Measurements from ENCODE around the gene RELT.

RELT gene

DNA sequence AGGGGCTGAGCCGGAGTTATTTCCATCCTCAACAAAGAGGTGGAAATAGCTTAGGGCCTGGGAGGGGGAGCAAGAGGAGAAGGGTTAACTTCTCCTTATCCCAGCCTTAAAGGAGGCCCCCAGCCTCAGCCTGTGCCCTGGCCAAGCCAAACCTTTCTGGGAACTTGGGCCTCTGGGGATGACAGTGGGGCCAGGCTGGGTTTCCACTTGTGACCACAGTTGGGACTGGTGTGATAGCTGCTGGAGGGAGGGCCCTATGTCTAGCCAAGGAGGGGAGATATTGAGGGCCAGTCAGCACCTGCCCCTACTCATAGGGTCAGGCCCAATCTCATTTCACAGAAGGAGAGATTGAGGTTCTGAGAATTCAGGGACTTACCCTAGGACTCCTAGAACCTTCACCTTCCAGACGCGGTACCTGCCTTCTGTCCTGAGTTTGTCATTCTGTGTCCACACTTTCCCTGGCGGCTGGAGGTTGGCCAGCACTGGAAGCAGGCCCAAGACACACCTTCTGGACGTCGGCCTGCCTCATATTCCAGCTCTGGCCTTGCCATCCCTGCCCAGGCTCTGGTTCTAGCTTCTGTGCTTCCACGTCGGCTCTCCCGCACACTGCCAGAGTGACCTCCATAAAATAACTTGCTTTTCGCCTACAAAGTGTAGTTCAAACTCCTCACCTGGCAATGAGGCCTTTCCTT, 3.1 kb downstream of the RELT start:
- DNase-seq: no peak

- no peak for DNase-seq
Observed at GRCh38 chr11:73380331-73380730, 4.1 kb downstream of the RELT start.

GRCh38 chr11:73380897-73381410, 4.8 kb downstream of the RELT start:
- no peak for DNase-seq

- no peak for DNase-seq
Observed at GRCh38 chr11:73381589-73381988, 5.4 kb downstream of the RELT start.

DNA sequence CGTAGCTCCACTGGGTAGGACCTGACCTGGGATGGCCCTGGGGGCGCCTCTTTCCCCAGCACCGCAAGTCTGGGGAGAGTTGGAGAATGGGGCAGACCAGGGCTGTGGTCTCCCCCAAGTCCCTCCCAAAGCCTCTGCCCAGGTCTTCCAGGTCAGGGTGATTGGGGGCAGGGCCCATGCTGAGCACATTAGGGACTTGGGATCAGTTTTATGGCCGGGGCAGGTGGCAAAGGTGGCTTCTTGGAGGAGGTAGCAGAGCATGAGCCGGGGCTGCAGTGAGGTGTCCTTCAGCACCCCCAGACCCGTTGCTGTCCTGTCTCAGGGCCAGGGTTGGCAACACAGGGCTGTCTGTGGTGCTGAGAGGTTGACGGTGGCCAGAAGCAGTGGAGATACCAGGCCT, 6.0 kb downstream of the RELT start:
- DNase-seq: no peak

GRCh38 chr11:73382747-73383146, 6.5 kb downstream of the RELT start:
- DNase-seq: no peak

GRCh38 chr11:73383249-73384124, 7.3 kb downstream of the RELT start:
- no peak for DNase-seq

GRCh38 chr11:73384125-73384441, 7.9 kb downstream of the RELT start:
- no peak for DNase-seq

DNA sequence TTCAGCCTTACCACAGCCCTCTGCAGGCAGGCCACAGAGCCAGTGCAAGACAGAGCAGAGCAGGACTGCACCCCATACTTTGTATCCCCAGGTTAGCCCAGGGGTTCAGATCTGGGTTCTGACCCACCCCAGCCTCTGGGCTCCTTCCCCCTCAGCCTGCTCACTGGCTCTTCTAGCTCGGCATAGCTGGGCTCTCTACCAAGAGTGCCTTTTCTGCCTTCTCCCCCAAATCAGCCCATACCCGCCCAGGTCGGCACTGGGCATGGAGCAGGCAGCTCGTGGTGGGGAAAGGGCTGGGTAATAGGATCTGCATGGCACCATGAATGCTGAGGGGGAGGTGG, 8.3 kb downstream of the RELT start:
- DNase-seq: no peak

DNA sequence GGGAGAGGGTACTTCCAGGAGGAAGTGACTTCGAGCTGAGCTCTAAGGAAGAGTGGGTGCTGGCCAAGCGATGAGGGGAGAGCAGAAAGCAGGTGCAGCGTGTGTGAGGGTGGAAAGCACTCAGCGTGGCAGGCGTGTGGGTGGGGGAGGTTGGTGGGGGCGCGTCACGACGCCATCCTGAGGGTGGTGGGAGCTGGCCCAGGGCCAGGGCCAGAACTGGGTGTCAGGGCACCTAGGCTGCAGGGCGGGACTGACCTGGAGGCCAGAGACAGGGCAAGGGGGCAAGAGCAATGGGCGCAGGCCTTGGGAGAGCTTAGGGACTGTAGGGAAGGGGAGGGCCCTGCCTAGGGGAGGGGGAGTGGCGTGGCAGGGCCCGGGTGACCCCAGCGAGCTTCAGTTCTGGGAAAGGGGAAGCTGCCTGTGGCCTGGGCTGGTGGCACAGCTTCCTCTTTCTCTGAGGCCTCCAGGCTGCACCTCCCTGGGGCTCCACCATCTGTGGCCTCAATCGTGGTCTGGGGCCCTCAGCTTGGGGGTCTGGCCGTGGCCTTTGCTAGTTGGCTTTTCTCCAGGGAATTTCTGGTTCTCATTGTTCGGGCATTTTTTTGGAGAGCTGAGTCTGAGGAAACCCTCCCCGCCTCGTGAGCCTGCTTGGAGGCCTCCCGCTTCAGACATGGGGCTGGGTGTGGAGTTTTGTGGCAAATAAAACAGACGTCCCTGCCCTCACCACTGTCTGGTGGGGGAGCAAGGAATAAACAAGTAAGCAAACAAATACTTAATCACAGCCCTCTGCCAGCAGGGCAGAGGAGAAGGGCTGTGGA, 8.9 kb downstream of the RELT start:
- no peak for DNase-seq

DNA sequence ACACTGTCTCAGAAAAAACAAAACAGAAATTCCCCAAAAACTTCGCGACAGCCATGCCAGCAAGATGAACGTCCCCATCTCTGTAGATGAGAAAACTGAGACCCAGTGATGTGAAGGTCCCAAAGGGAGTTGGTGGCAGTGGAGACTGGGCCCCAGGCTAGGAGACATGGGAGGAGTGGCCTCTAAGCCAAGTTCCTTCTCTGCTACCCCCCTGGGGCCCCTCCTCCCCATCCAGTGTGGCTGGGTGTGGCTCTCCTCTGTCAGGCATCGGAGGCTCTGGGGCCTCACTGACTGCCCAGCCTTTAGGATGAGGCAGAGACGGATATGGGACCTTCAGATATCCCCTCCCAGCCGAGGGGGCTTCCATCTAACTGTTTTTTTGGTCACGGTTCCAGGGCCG, 9.8 kb downstream of the RELT start:
- no peak for DNase-seq

DNA sequence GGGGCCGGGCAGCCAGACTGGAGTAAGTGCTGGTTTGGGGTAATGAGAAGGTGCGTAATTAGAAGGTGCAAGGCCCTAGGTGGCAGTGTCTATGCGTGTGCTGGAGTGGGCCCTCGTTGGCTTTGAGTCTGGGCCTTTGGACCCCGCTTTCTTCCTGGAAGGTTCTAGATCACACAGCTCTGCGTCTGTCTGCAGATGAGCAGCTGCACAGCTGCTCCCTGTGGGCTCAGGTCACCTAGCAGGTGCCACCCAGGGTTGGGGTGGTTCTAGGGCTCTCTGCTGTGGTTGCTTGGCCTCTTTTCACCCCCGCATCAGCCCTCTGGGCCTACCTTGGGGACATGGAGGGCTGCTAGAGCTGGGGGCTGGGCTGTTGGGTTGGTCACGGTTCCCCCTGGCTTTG, 10.3 kb downstream of the RELT start:
- no peak for DNase-seq

GRCh38 chr11:73387594-73388264, 11.5 kb downstream of the RELT start:
- no peak for DNase-seq

- no peak for DNase-seq
Observed at GRCh38 chr11:73388265-73389133, 12.3 kb downstream of the RELT start.

DNA sequence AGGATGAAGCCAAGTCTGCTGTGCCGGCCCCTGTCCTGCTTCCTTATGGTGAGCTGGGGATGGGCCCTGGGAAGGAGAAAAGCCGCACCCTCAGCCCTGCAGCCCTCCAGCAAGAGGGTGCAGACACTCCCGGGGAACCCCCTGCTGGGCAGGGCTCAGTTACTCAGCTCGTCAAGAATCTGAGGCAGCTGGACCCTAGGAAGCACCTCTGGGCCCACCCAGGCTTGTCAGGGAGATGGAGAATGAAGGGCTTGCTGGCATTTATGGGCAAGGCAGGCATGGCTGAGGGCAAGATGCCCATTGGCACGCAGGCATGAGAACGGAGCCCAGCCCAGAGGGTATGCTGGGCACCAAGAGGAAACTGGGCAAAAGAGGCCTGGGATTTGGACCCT, 12.9 kb downstream of the RELT start:
- DNase-seq: no peak

DNA sequence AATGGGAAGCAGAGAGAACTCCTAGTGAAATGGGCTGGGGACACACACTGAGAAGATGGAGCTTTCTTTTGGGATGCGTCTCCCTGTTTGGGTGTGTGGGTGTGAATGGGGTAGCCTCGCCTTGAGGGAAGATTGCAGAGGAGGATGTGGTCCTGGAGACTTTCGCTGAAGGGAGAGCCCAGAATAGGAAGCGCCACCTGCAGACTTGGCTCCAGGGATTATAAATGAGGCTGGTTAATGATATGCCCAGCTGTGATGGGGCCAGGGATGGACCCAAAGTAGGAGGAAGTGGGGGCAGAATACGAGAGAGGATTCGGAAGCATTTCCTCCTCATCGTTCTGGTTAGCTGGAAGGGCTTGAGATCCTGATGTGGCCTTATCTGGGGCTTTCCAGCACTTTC, 13.7 kb downstream of the RELT start:
- DNase-seq: no peak

GRCh38 chr11:73390601-73391565, 14.7 kb downstream of the RELT start:
- DNase-seq: no peak

- no peak for DNase-seq
Observed at GRCh38 chr11:73391665-73392064, 15.5 kb downstream of the RELT start.

GRCh38 chr11:73392108-73393010, 16.2 kb downstream of the RELT start:
- no peak for DNase-seq

DNA sequence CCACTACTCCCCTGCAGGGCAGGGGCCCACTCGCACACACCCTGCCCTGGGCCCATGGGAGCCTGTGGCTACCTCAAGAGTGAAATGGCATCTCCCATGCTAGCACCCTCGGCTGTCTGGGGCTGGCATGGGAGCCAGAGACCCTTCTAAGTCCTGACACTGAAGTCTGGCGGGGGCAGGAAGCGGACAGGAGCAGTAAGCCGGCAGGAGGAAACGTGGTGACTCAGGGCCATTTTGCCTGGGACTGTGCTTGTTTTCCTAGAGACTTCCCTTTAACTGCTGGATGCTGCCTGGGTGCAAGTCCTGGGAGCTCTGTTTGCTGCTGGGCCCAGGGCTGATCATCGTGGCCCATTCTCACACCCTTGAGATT, 16.8 kb downstream of the RELT start:
- no peak for DNase-seq

Measured in SW 1271 (cell line).